ENCODE measurements around the gene CALCR.

- TF ChIP-seq, protein P1, sequence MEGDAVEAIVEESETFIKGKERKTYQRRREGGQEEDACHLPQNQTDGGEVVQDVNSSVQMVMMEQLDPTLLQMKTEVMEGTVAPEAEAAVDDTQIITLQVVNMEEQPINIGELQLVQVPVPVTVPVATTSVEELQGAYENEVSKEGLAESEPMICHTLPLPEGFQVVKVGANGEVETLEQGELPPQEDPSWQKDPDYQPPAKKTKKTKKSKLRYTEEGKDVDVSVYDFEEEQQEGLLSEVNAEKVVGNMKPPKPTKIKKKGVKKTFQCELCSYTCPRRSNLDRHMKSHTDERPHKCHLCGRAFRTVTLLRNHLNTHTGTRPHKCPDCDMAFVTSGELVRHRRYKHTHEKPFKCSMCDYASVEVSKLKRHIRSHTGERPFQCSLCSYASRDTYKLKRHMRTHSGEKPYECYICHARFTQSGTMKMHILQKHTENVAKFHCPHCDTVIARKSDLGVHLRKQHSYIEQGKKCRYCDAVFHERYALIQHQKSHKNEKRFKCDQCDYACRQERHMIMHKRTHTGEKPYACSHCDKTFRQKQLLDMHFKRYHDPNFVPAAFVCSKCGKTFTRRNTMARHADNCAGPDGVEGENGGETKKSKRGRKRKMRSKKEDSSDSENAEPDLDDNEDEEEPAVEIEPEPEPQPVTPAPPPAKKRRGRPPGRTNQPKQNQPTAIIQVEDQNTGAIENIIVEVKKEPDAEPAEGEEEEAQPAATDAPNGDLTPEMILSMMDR (IDR thresholded peaks at IDR 0.05; ENCODE audit: low read length), result no peak
- TF ChIP-seq EZH2 (IDR thresholded peaks at IDR 0.05; ENCODE audit: borderline replicate concordance, low read length), result no peak
These were observed 5.3 kb downstream of the CALCR start for GRCh38 chr7:93569189-93569588.

Data from OCI-LY1 (cell line).